ENCODE data around the gene EHMT1.

DNA sequence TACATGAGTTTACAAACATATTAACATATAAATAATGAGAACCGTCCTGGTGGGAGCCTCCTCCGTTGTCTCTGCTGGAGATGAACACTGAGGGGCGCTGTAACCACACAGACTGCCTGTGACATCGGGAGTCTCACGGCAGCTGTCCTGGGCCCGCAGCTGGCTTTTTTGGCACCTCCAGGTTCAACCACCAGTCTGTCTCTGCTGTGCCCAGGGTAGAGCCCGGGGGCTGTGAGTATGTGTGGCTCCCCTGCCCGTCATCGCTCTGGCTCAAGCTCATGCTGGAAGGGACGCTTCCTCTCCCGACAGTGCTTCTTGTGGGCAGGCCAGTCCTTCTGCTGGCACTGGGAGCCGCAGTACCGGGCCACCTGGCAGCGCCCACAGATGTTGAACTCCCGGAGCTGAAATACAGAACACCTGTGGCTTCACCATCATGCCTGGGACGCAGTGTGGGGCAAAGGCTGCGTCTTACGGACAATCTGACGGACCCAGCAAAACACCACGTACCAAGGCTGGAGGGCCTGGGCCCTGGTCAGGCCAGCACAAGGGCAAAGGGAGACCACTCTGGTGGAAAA, 36.4 kb upstream of the EHMT1 start:
- TF ChIP-seq CREB3L1 (IDR thresholded peaks at IDR 0.05; ENCODE audit: borderline replicate concordance, low read depth) (no peak), SP1 (CRISPR knock-in tag; IDR thresholded peaks at IDR 0.05) (no peak), TEAD4 (IDR thresholded peaks at IDR 0.05; ENCODE audit: low read length) (no peak), TEAD4 (CRISPR knock-in tag; IDR thresholded peaks at IDR 0.05; ENCODE audit: borderline replicate concordance) (no peak), MEF2D (tag; conservative IDR thresholded peaks at IDR 0.05; ENCODE audit: low read depth) (no peak), EZH2 (IDR thresholded peaks at IDR 0.05; ENCODE audit: borderline replicate concordance, low read depth, low read length) (no peak)
